H1 (cell line): ENCODE measurements around the gene LILRB3. TPM values are rescaled to one million over a fixed set of nuclear protein-coding genes. Genes with fewer than 3 reads are reported as not detected.
A peak's percentile ranks its signal among the peaks of the same experiment; 100 is the strongest.

Experiments
- CTCF ChIA-PET: fragments of 300-600 bp; sonication (Branson Sonifier 250); formaldehyde crosslinking; loops from one replicate; lab custom pipeline; 2021; ENCODE audit not compliant: partially characterized antibody; lab: Charles Lee
- POLR2A ChIA-PET: fragments of 300-600 bp; sonication (Branson Sonifier 250); formaldehyde crosslinking; loops from one replicate; lab custom pipeline; 2021; ENCODE audit warnings: inconsistent platforms; ENCODE audit not compliant: partially characterized antibody; lab: Charles Lee
- DNase-seq, 2 experiments: peaks; one replicate each; pipeline versions ENCODE4 v3.0.0 to v3.0.0-alpha.2; 2010 to 2022; ENCODE audit warnings: low spot score in 2 of 2, low read depth in 1 of 2, mixed read lengths in 1 of 2
- FAIRE-seq: peaks from 2 replicates; lab custom pipeline; 2011; peaks lifted over from hg19 to GRCh38; lab: Jason Lieb, UNC
- H2AFZ ChIP-seq: 2 replicates; pipeline ENCODE4 v1.8.1; 2012; ENCODE audit warnings: low read length, inconsistent platforms
- H2AK5ac ChIP-seq: 2 replicates; pipeline ENCODE4 v1.6.1; 2013; ENCODE audit warnings: low read depth, low read length
- H2BK120ac ChIP-seq: replicated peaks from 2 replicates; pipeline ENCODE3; 2013; ENCODE audit warnings: low read depth, low read length, inconsistent platforms
- H2BK12ac ChIP-seq: 2 replicates; pipeline ENCODE4 v1.6.1; 2013; ENCODE audit warnings: low read depth, low read length
- H2BK15ac ChIP-seq: 2 replicates; pipeline ENCODE4 v1.6.1; 2013; ENCODE audit warnings: low read length
- H2BK20ac ChIP-seq: 2 replicates; pipeline ENCODE4 v1.6.1; 2013; ENCODE audit warnings: low read length
- H2BK5ac ChIP-seq: 2 replicates; pipeline ENCODE4 v1.6.1; 2013; ENCODE audit warnings: low read depth, low read length
- H3K14ac ChIP-seq: 2 replicates; pipeline ENCODE4 v1.6.1; 2013; ENCODE audit warnings: inconsistent platforms; ENCODE audit not compliant: insufficient read length
- H3K18ac ChIP-seq: 2 replicates; pipeline ENCODE4 v1.6.1; 2013; ENCODE audit warnings: low read length; ENCODE audit errors: extremely low read depth
- H3K23ac ChIP-seq: 2 replicates; pipeline ENCODE4 v1.6.1; 2013; ENCODE audit warnings: inconsistent platforms; ENCODE audit not compliant: insufficient read length
- H3K23me2 ChIP-seq: 2 replicates; pipeline ENCODE4 v1.6.1; 2013; ENCODE audit warnings: low read depth, low read length
- H3K27ac ChIP-seq: 2 replicates; pipeline ENCODE4 v1.6.1; 2011; ENCODE audit warnings: low read depth, low read length, inconsistent platforms
- H3K27me3 ChIP-seq, 4 experiments: replicated peaks in 1 of 4; 1 replicate in 1 of 4; 2 replicates in 3 of 4; pipeline versions ENCODE4 v1.6.1 to v1.8.1; 2011 to 2013; ENCODE audit warnings: low read length in 3 of 4, mild to moderate bottlenecking in 3 of 4, inconsistent platforms in 2 of 4, mixed read lengths in 2 of 4, moderate library complexity in 1 of 4; ENCODE audit not compliant: control insufficient read depth in 3 of 4, insufficient read depth in 3 of 4; ENCODE audit errors: extremely low read depth in 1 of 4
- H3K36me3 ChIP-seq, 4 experiments: 2 replicates each; pipeline versions ENCODE4 v1.6.1 to v1.8.1; 2011 to 2013; ENCODE audit warnings: mild to moderate bottlenecking in 4 of 4, low read length in 3 of 4, moderate library complexity in 2 of 4, control low read depth in 1 of 4, inconsistent platforms in 1 of 4; ENCODE audit not compliant: insufficient read depth in 4 of 4, control insufficient read depth in 2 of 4
- H3K4ac ChIP-seq: replicated peaks from 2 replicates; pipeline ENCODE3; 2013; ENCODE audit warnings: low read length, low read depth, mixed read lengths, inconsistent platforms; ENCODE audit not compliant: insufficient read length
- H3K4me1 ChIP-seq, 4 experiments: replicated peaks in 1 of 4; 1 replicate in 1 of 4; 2 replicates in 3 of 4; pipeline versions ENCODE4 v1.6.1 to v1.8.1; 2011 to 2013; ENCODE audit warnings: low read length in 3 of 4, inconsistent platforms in 2 of 4, mixed read lengths in 1 of 4; ENCODE audit not compliant: insufficient read depth in 4 of 4, control insufficient read depth in 3 of 4
- H3K4me2 ChIP-seq, 2 experiments: 2 replicates each; pipeline versions ENCODE4 v1.6.1 to v1.8.1; 2011 to 2013; ENCODE audit warnings: low read depth in 2 of 2, low read length in 2 of 2, control low read depth in 1 of 2, inconsistent platforms in 1 of 2, mild to moderate bottlenecking in 1 of 2; ENCODE audit not compliant: insufficient read depth in 1 of 2
- H3K4me3 ChIP-seq, 4 experiments: fragments of 200-600, 300-600 bp in 1 of 4; sonication (generic), shearing (Covaris generic), sonication (Bioruptor Twin) in 1 of 4; 2 replicates each; pipeline versions ENCODE4 v1.5.1 to v1.8.1; 2011 to 2016; ENCODE audit warnings: low read length in 4 of 4, low read depth in 3 of 4, control low read depth in 2 of 4, inconsistent platforms in 2 of 4, mild to moderate bottlenecking in 2 of 4, mixed read lengths in 1 of 4, moderate library complexity in 1 of 4; ENCODE audit not compliant: insufficient read depth in 2 of 4; ENCODE audit errors: extremely low read depth in 1 of 4
- H3K56ac ChIP-seq: replicated peaks from 2 replicates; pipeline ENCODE3; 2013; ENCODE audit warnings: low read depth, mild to moderate bottlenecking, mixed read lengths, low read length, inconsistent platforms; ENCODE audit not compliant: insufficient read length
- H3K79me1 ChIP-seq: 2 replicates; pipeline ENCODE4 v1.6.1; 2013; ENCODE audit warnings: low read depth, low read length, control low read depth
- H3K79me2 ChIP-seq, 2 experiments: 2 replicates each; pipeline versions ENCODE4 v1.6.1 to v1.8.1; 2012 to 2013; ENCODE audit warnings: low read length in 2 of 2, mild to moderate bottlenecking in 2 of 2, inconsistent platforms in 1 of 2; ENCODE audit not compliant: insufficient read depth in 2 of 2, control insufficient read depth in 1 of 2
- H3K9ac ChIP-seq, 4 experiments: replicated peaks in 1 of 4; 1 replicate in 1 of 4; 2 replicates in 3 of 4; pipeline versions ENCODE4 v1.6.1 to v1.8.1; 2011 to 2013; ENCODE audit warnings: low read depth in 3 of 4, low read length in 3 of 4, control low read depth in 2 of 4, mild to moderate bottlenecking in 2 of 4, moderate library complexity in 2 of 4, inconsistent platforms in 1 of 4; ENCODE audit errors: extremely low read depth in 1 of 4
- H3K9me3 ChIP-seq, 2 experiments: 2 replicates each; pipeline versions ENCODE4 v1.6.1 to v1.8.1; 2012 to 2013; ENCODE audit warnings: mild to moderate bottlenecking in 2 of 2, moderate library complexity in 2 of 2, control low read depth in 1 of 2, inconsistent platforms in 1 of 2, low read depth in 1 of 2, low read length in 1 of 2, mixed read lengths in 1 of 2; ENCODE audit not compliant: insufficient read depth in 2 of 2
- H4K20me1 ChIP-seq, 2 experiments: replicated peaks in 1 of 2; 2 replicates each; pipeline versions ENCODE3 to v1.8.1; 2011 to 2013; ENCODE audit warnings: inconsistent platforms in 2 of 2, low read length in 2 of 2, mild to moderate bottlenecking in 1 of 2; ENCODE audit not compliant: insufficient read depth in 2 of 2, control insufficient read depth in 1 of 2
- H4K5ac ChIP-seq: 2 replicates; pipeline ENCODE4 v1.6.1; 2013; ENCODE audit warnings: low read length, low read depth, mixed read lengths, inconsistent platforms; ENCODE audit not compliant: insufficient read length
- H4K8ac ChIP-seq: 2 replicates; pipeline ENCODE4 v1.8.0; 2013; ENCODE audit warnings: mild to moderate bottlenecking, moderate library complexity, low read length, inconsistent platforms; ENCODE audit not compliant: insufficient read depth; ENCODE audit errors: extremely low read depth
- H4K91ac ChIP-seq: replicated peaks from 2 replicates; pipeline ENCODE3; 2013; ENCODE audit warnings: low read length, mixed read lengths, inconsistent platforms; ENCODE audit not compliant: insufficient read length
- BACH1 ChIP-seq: IDR thresholded peaks from 2 replicates; pipeline ENCODE4 v1.6.1; 2012; ENCODE audit warnings: low read length, improper control_type of control experiment
- CHD1 ChIP-seq: IDR thresholded peaks from 2 replicates; pipeline ENCODE4 v1.6.1; 2012; ENCODE audit warnings: low read depth, low read length, improper control_type of control experiment
- CHD2 ChIP-seq: IDR thresholded peaks from 2 replicates; pipeline ENCODE4 v1.6.1; 2012; ENCODE audit warnings: low read length, improper control_type of control experiment
- CTBP2 ChIP-seq: IDR thresholded peaks from 2 replicates; pipeline ENCODE4 v1.7.0; 2011; ENCODE audit warnings: borderline replicate concordance, mild to moderate bottlenecking, moderate library complexity, mixed read lengths, low read length; ENCODE audit not compliant: insufficient read depth, insufficient read length
- HDAC2 ChIP-seq, 2 experiments: fragments of 300-600 bp in 1 of 2; sonication (generic) in 1 of 2; IDR thresholded peaks; 2 replicates each; pipeline ENCODE4 v1.6.1; 2011 to 2012; ENCODE audit warnings: low read depth in 2 of 2, low read length in 2 of 2, mild to moderate bottlenecking in 2 of 2, moderate library complexity in 2 of 2, borderline replicate concordance in 1 of 2, inconsistent platforms in 1 of 2
- NANOG ChIP-seq: IDR thresholded peaks from 2 replicates; pipeline ENCODE4 v1.6.1; 2011; ENCODE audit warnings: low read length, low read depth, mild to moderate bottlenecking, inconsistent platforms; ENCODE audit not compliant: insufficient read depth, poor library complexity, severe bottlenecking
- SIX5 ChIP-seq: IDR thresholded peaks from 2 replicates; pipeline ENCODE4 v1.6.1; 2011; ENCODE audit warnings: mild to moderate bottlenecking, low read depth, low read length
- TAF7 ChIP-seq: optimal IDR thresholded peaks from 2 replicates; pipeline ENCODE3; 2011; ENCODE audit warnings: low read depth, mild to moderate bottlenecking, inconsistent platforms, low read length, moderate library complexity, borderline replicate concordance
- TBP ChIP-seq: IDR thresholded peaks from 2 replicates; pipeline ENCODE4 v1.6.1; 2011; ENCODE audit warnings: low read depth, low read length, improper control_type of control experiment
- ZNF274 ChIP-seq: IDR thresholded peaks from 2 replicates; pipeline ENCODE4 v1.7.0; 2012; ENCODE audit warnings: low read length, borderline replicate concordance; ENCODE audit errors: extremely low read depth
- WGBS, 2 experiments: shearing (Covaris generic) in 1 of 2; methylation state at CpG; one replicate each; pipeline versions ENCODE4 v1.1.6 to v1.1.7; 2013 to 2015; ENCODE audit warnings: low lambda C conversion rate in 2 of 2, mixed read lengths in 2 of 2, inconsistent platforms in 1 of 2, low coverage in 1 of 2, missing lambda C conversion rate in 1 of 2; ENCODE audit not compliant: insufficient replicate concordance in 2 of 2, insufficient coverage in 1 of 2, insufficient read length in 1 of 2; ENCODE audit errors: extremely low coverage in 1 of 2, missing lambda C conversion rate in 1 of 2; 5-methylcytosine and 5-hydroxymethylcytosine counted together
- polyA plus RNA-seq, 7 experiments: library from polyadenylated mRNA; depleted of rRNA in 3 of 7; stranded (reverse) in 5 of 7; unstranded in 2 of 7; fragments of >200 nt in 5 of 7; fragments of 200-250 nt in 2 of 7; gene quantifications; 1 replicate in 5 of 7; 2 replicates in 1 of 7; 4 replicates in 1 of 7; pipeline versions ENCODE4 v1.2.1 to v1.2.3, GENCODE V29; 2011 to 2013; ENCODE audit warnings: missing spikeins in 2 of 7, mixed read lengths in 2 of 7
- total RNA-seq: library from RNA; stranded (reverse); fragmentation: NEBNext Ultra II Directional; extraction: Animal tissue kit (Norgen Biotek cat#: 25700); gene quantifications from 2 replicates; pipeline ENCODE4 v1.2.1, GENCODE V29; 2021
- TF ChIP-seq, protein P1 (sequence below): IDR thresholded peaks from 2 replicates; pipeline ENCODE4 v1.6.1; 2012; ENCODE audit warnings: low read length, inconsistent platforms
- TF ChIP-seq, protein P2 (sequence below): IDR thresholded peaks from 2 replicates; pipeline ENCODE4 v1.6.1; 2012; ENCODE audit warnings: inconsistent platforms

The LILRB3 gene
- total and polyA plus RNA-seq, 2 of the 8 experiments (the other 6 are each of a cell fraction or from before 2014, with no cell fraction given): not detected

DNA sequence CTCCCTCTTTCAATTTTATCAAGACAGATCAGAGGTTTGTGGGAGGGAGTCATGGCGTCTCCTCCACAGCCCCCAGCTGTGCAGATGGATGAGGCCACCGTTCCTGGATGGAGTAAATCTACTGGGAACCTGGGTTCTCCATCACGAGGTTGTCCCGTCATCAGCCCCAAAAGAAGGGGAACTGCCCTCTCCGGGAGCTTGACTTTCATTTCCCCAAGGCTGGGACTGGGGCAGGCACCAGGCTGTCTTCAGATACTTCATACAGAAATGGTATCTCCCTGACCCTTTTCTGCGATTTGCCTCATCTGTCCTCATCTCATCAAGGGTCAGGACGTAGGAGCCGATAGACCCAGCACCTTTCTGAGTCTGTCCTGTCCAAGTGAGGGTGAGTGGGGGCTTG, 48.3 kb upstream of the LILRB3 start:
- H2AFZ ChIP-seq: no peak overlapping the region
- DNase-seq: peak in 1 of 2 experiments; percentile 8
- H3K4ac ChIP-seq: no peak overlapping the region
- no peaks in the 10 kb centered on the region for H3K36me3 ChIP-seq
- no peaks in the 10 kb centered on the region; the same call in 1 of the 2 replicates for H3K23me2 ChIP-seq
- no peak for FAIRE-seq
- no peak overlapping the region for H4K91ac ChIP-seq
- no peak overlapping the region for H2BK5ac ChIP-seq
- H3K9me3 ChIP-seq: no peaks in the 10 kb centered on the region
- H2AK5ac ChIP-seq: no peak overlapping the region
- H4K8ac ChIP-seq: no peak overlapping the region
- no peaks in the 10 kb centered on the region for H4K20me1 ChIP-seq
- H3K4me3 ChIP-seq: no peak overlapping the region
- H2BK120ac ChIP-seq: no peak overlapping the region
- H3K18ac ChIP-seq: no peak overlapping the region
- H3K9ac ChIP-seq: no peak overlapping the region
- no peak overlapping the region for H3K4me2 ChIP-seq
- no peak overlapping the region for H2BK15ac ChIP-seq
- no peak overlapping the region for H2BK12ac ChIP-seq
- H3K27me3 ChIP-seq: no peaks in the 10 kb centered on the region
- H3K79me1 ChIP-seq: no peaks in the 10 kb centered on the region
- no peak overlapping the region for H3K56ac ChIP-seq
- peaks cover 0 to 2% (median 0%) of the 10 kb centered on the region in 4 experiments; a peak in 2 of 7 replicates for H3K4me1 ChIP-seq
- POLR2A ChIA-PET: no interaction called here
- CTCF ChIA-PET: interaction anchor here (1.6 kb wide), 1 partner anchor 13 kb away, joined by 5 read pairs; no protein-coding TSS in a partner anchor
- no peaks in the 10 kb centered on the region for H3K79me2 ChIP-seq
- H3K27ac ChIP-seq: no peak overlapping the region
- H2BK20ac ChIP-seq: no peak overlapping the region
- H3K23ac ChIP-seq: no peak overlapping the region
- no peak overlapping the region for H3K14ac ChIP-seq
- WGBS, 2 experiments: 88% methylated on average over 8 of the region's 8 CpGs; no CpG with 5 or more reads in 1 of the 2 experiments
- no peak overlapping the region for H4K5ac ChIP-seq
- TF ChIP-seq TAF7 (no peak), HDAC2 (IDR thresholded peaks at IDR 0.05; ENCODE audit: borderline replicate concordance in 1 of 2, low read depth in 2 of 2, low read length in 2 of 2) (no peak), CTBP2 (no peak), CHD2 (no peak), TBP (no peak), BACH1 (no peak), ZNF274 (no peak), SIX5 (no peak), CHD1 (no peak), NANOG (no peak)
- TF ChIP-seq, protein P1, sequence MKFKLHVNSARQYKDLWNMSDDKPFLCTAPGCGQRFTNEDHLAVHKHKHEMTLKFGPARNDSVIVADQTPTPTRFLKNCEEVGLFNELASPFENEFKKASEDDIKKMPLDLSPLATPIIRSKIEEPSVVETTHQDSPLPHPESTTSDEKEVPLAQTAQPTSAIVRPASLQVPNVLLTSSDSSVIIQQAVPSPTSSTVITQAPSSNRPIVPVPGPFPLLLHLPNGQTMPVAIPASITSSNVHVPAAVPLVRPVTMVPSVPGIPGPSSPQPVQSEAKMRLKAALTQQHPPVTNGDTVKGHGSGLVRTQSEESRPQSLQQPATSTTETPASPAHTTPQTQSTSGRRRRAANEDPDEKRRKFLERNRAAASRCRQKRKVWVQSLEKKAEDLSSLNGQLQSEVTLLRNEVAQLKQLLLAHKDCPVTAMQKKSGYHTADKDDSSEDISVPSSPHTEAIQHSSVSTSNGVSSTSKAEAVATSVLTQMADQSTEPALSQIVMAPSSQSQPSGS: no peak
- TF ChIP-seq, protein P2, sequence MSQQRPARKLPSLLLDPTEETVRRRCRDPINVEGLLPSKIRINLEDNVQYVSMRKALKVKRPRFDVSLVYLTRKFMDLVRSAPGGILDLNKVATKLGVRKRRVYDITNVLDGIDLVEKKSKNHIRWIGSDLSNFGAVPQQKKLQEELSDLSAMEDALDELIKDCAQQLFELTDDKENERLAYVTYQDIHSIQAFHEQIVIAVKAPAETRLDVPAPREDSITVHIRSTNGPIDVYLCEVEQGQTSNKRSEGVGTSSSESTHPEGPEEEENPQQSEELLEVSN: no peak
